HG03135 (cell line): ENCODE data around the gene NDUFS8.
"Not testable (repeated sequence)": the region's sequence is repeated elsewhere in the genome, so short reads cannot be mapped to it uniquely, and the experiment has no call there.

Experiments used
- ATAC-seq: cut with Tn5 transposase; IDR thresholded peaks from one replicate; pipeline ENCODE4 v1.9.1; 2021; ENCODE audit warnings: mild to moderate bottlenecking, moderate library complexity; ENCODE audit not compliant: unreplicated experiment

NDUFS8 gene

DNA sequence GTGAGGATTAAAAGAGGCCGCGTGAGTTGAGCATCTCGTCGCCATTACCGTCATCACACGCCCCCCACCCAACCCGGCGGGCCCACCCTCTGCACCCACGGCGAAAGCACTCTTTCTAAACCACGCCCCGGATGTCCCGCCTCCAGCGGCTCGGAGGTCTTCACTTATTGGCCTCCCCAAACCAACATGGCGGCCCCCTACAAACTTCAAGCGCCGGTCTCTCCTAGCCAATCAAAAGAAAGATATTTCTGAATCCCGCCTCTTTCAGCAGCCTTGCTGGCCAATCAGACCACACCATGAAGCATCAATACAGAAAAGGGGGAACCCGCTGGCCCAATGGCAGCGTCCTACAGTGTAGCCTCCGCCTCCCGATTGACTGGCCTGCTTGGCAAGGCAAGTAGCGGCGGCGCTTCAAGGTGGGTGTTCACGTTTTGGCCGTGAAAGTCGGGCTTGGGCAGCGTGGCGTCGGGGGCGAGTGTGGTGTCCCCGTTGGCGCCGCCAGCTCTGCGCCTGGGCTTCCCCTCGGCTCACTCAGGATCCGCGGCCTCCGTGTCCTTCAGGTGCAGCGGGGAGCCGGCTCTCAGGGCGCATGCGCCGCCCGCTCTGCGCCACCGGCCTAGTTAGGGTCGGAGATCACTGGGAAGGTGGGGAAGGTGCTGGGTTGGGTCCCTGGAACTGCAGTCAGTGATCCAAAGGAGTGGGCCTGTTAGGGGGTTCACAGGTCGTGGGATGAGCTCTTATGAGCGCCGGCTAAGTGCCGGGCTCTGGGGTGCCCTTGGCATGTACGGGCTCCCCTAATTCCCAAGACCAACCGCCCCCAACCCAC, at the start of gene NDUFS8:
Gene NDUFS8, plus strand, starts transcription at position 364 of the 826 bp plus-strand sequence. CDS start 1,471 bp downstream, outside the sequence.
- peak; percentile 88 for ATAC-seq

DNA sequence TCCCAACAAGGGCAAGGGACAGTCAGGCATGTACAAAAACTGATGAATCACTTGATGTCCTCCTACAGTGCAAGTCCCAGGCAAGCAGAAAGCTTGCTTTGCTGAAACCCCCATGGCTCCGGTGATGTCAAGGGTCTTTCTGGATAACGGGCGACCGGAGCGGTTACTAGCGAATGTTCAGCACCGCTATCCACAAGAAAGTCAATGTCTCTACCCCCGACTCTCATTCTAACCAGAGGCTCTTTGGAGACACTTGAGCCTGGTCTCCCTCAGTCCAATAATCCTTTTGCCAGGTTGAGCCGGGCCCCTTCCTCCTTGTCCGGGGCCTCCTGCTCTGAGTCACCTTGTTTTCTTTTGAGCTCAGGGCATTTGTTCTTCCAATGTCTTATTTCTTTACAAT, 49.3 kb upstream of the NDUFS8 start:
- ATAC-seq, result not testable (repeated sequence)

DNA sequence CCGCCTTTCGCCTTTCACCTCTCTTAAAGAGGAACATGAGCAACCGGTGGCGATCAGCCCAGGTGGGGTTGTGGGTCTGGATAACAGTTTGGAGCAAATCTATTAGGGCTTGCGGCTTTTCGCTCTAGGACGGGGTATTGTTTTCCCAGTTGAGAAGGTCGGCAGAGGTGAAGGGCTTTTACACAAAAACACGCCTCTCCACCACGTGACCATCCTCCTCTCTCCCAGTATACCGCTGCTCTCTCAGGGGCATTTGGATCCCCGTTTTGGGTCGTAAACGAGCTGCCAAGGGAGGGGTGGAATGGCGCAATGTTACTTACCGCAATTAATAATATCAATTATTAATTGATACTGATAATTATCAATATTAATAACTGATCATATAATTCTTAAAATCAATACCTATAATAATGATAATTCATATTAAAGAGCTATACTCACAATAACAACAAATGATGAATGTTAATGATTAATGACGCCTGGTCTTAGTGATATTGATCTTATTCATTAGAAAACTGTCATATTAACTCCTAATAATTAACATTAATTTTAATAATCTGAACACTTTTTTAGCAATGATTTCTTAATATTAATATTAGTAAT, 48.1 kb upstream of the NDUFS8 start:
- ATAC-seq, result not testable (repeated sequence)

DNA sequence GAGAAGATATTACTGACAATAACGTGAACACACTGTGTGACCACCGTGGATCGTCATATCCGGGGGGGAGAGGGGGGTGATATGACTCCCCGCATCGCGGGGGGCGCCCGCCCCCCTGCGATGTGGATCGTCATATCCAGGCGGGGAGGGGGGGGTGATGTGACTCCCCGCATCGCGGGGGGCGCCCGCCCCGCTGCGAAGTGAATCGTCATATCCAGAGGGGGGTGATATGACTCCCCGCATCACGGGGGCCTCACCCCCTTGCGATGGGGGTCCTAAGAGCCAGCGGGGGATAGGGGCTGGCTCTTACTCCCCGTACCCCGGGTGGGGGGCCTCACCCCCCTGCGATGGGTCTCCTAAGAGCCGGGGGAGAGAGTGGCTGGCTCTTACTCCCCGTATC, 46.5 kb upstream of the NDUFS8 start:
- no peak for ATAC-seq

DNA sequence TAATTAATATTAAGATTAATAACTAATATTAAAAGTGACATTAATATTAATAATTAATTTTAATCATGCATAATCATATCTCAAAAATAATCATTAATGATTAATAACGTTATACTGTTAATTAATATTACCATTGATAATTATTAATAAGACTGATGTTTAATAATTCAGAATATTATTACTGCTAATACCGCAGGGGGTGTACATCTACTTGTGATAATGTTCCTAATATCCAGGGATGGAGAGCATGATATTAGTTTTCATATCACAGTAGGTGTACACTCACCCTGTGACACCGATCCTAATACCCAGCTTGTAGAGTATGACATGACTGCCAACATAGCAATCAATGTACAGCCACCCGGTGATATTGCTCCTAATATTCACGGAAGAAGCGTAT, 45.2 kb upstream of the NDUFS8 start:
- not testable (repeated sequence) for ATAC-seq

DNA sequence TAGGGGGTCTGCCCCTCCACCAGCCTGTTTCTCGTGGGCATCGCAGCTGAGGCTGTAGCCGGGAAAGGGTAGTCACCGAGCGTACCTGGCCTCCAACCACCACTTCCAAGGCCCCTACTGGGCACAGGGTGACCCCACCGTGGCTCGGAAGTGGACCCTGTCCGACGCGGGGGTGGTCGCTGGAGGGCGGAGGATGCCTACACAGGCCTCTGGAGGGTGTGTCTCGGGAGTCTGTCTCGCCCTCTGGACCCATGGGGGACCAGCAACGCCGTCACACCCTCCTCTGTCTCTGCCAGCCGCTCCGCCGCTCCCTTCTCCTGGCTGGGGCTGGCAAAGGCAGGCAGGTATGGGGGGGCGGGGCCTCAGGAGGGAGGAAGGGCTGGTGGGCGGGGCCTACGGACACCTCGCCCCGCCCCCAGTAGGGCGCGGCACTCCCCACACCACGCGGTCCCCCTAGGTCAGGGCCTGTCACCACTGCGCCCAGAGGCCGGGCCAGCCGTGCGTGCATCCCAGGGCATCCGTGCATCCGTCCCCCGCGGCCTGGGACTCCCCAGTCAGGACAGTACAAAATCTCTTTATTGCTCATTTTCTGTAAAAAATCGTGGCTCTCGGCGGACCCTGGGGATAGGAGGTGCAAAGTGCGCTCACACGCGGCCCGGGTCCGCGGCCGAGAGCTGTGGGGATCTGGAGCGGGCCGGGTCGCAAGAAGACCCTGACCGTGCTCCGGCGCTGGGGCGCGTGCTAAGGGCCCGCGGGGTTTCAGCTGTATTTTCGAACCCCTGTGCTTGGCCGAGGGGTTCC, 39.7 kb upstream of the NDUFS8 start:
- not testable (repeated sequence) for ATAC-seq

DNA sequence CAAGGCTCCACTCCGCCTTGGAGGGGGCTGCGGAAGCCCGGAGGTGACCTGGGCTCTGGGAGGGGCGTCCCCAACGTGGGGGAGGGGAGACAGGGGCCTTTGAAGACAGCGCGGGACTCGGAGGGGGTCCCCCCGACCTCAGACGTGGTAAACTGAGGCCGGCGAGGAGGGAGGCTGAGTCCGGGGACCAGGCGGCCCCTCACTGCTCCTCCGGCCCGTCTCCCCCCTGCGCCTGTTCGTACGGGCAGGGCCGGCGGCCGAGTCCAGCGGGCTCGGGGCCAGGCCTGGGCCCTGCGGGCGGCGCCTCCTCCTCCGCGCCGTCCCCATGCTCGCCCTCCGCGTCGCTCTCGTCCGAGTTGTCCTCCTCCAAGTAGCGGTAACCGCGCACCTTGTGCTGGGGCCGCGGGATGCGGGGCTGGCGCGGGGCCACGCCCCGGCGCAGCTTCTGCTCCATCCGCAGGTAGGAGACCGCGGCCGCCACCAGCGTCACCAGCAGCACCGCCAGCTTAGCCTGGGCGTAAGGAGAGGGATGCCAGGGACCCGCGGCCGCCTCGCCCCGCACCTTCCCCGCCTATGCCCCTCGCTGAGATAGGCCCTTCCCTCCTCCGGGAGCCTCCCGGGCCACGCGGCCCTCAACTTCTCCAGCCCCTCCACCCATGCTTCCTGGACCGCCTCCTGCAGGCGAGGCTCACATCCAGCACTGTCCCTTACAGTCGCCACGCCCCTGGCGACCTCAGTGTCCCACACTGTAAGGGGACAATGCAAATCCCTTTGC, 38.9 kb upstream of the NDUFS8 start:
- not testable (repeated sequence) for ATAC-seq

DNA sequence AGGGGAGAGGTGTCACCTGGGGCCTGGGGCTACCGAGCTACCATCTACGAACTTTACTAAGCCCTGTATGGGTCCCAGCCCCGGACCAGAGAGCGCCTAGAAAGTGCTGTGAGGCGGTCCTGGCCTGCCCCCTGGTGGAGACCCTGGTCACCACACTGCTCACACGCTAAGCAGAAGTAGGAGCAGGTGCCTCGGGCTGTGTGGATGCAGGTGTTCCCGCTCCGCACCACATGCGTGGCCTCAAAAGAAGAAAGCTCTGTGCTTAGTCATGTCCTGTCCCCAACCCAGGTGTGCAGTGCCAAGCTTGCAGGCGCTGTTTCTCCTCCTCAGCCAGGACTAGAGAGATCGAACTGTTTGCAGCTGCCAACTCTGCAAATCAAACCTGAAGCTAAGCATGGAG, 36.7 kb upstream of the NDUFS8 start:
- not testable (repeated sequence) for ATAC-seq

DNA sequence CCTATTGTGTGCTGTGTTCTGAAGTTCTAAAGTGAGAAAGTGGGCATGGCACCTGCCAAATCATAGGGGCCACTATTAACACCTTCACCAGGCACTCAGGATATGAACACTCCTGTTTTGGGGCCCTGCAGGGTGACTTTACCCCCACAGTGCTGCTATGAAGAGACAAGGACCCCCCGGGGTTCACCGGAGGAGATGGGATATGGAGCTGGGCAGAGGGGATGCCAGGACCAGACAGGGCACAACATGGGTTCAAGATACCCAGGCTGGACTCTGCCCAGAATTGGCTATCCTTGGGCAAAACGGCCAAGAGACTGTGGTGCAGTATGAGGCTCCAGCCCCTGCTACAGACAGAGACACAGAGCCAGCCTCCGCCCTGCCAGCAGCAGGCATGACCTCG, 36.1 kb upstream of the NDUFS8 start:
- not testable (repeated sequence) for ATAC-seq

DNA sequence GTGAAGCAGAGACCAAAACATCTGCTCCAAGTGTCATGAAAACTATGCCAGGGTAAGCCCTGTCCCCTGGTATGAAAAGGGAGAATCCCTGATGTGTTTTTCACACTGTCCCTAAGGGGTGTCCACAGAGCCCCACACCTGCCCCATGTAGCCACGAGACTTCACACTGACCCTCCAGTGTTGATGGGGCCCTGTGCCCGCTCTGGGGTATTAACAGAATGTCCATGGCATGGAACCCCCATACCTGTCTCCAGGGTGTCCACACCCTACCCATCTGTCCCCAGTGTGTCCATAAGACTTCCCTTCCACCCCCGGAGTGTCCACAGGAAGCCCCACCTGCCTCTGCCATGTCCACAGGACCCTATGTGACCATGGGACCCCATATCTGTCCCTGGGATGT, 35.4 kb upstream of the NDUFS8 start:
- ATAC-seq, result not testable (repeated sequence)

DNA sequence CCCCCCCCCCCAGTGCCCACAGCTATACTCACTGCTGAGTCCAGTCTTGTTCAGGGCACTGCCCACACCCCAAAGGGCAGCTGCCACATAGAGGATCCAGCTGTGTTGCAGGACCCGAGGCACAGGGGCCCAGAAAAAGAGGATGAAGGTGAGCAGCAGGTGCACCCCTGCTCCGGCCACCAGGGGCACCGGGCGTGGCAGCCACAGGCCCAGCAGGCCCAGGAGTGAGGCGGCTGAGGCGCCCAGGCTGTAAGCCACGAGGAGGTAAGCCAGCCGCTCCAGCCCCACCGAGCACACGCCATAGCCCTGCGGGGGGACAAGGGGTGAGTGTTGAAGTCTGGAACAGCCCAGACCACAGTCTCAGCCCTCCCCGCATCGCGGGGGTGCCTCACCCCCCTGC, 34.9 kb upstream of the NDUFS8 start:
- ATAC-seq, result not testable (repeated sequence)

DNA sequence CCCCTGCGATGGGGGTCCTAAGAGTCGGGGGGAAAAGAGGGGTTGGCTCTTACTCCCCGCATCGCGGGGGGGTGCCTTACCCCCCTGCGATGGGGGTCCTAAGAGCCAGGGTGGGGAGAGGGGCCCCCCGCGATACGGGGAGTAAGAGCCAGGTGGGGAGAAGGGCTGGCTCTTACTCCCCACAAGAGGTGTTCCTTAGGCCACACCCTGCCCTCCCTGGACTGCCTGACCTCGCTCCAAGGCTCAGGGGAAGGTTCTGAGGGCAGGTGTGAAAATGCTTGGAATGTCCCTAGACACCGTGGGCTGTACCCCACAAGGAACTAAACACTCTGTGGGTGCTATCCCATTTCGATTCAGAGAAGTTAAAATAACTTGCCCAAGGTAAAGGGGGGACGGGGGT, 34.4 kb upstream of the NDUFS8 start:
- ATAC-seq, result no peak

DNA sequence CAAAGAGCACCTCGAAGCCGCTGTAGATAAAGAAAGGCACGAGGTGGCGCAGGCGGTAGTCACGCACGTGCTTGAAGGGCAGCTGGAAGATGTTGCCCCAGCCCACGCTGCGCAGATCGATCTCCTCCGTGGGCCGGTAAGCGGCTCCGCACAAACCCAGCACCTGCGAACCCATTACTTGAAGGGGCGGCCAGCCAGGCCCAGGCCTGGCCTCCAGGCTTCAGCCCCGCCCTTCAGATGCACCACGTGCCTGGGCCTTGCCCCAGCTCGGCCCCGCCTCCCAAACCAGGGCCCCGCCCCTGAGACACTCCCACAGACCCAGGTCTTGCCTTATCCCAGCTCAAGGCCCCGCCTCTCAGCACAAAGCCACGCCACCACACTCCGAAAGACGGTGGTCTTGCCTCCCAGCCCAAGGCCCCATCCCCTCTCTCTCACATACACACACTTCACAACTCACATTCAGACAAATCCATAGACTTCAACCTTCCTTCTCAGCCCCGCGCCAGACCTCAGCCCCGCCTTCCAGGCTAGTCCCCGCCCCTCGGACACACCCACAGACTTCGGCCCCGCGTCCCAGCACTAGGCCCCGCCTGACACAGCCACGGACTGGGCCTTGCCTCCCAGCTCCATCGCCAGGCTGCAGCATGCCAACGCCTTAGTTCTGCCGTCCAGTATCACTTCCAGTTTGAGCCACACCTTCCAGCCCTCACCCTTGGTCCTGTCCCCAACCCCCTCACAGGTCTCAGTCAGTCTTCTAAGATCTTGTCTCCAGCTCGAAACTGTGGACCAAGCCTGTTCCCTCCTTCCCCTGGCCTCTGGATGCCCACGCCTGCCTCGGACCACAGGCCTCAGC, 33.6 kb upstream of the NDUFS8 start:
- no peak for ATAC-seq

DNA sequence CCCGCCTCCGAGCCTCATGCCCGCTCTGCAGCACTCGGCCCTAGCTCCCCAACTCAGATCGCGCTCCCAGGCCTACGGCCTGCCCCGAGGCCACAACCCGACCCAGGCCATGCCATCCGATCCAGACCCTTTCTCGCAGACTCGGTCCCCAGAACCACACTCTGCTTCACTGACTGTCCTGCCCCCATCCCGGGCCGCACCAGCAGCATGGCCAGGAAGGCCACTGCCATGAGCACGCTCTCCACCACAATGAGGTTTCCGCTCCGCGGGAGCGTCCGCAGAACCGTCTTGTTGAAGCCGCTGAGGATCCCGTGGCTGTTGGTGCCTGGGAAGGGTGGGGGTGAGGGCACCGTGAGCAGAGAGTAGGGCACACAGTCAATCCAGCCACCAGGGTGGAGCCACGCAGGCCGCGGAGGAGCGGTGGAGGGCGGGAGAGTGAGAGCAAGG, 33.0 kb upstream of the NDUFS8 start:
- no peak for ATAC-seq

DNA sequence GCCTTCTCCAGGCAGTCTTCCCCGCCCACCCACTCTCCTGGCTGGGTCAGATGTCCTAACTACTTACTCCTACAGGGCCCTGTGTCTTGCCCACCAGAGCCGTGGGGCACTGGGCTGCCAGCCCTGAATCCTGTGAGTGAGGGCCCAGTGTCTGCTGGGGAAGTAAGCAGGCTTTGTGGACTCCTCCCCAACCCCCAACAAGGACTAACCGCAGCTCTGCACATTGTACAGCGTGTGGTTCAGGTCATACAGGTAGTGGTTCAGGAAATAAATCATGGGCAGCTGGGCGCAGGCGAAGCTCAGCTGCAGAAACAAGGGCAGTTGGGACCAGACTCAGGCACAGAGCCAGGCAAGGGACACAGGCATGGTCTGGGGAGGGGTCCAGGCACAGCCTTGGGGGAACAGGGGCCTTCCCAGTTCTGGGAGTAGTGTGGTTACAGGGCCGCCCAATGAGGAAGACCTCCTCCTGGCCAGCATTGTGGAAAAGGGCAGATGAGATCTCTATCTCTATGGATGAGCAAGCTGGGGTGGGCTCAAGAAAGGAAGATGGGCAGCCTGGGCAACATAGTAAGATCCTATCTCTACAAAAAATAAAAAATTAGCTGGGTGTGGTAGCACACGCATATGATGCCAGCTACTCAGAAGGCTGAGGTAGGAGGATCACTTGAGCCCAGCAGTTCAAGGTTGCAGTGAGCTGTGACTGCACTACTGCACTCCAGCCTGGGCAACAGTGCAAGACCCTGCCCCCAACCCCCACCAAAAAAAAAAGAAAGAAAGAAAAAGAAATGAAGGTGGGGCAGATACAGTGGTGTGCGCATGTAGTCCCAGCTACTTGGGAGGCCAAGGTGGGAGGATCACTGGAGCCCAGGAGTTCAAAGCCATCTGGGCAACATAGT, 32.1 kb upstream of the NDUFS8 start:
- no peak for ATAC-seq

DNA sequence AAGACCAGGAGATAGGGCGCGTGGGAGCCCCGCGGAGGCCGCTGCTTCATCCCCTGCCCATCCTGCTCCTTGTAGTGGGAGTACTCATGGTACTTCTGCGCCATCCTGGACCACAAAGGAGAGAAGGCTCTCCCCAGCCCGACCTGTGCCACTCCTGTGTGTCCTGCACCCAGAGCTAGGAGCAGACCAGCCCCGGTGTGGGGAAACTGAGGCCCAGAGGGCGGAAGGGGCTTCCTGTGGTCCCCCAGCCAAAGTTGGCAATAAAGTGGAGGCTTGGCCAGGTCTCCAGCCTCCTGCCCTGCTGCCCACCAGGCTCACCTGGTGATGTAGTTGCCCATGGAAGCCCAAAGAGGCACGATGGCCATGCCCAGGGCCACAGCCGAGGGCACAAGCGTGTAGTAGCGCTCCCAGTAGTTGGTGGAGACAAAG, 31.3 kb upstream of the NDUFS8 start:
- ATAC-seq, result no peak

DNA sequence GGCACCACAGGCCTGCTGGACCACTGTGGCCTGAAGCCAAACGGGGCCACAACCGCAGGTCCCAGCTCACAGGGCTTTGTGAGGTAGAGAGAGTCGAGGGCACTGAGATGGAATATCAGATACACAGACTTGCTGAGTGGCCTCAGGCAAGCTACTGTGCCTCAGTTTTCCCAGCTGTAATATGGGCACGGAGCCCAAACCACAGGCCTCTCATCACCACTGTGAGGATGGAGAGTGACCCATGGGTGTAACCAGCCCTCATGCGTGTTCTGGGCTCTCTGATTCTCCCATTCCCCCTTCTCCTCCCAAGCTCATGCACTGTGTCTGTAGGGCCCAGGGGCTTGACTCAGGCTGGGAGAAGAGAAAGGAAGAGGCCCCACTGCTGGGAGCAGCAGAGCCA, 30.8 kb upstream of the NDUFS8 start:
- ATAC-seq, result no peak

DNA sequence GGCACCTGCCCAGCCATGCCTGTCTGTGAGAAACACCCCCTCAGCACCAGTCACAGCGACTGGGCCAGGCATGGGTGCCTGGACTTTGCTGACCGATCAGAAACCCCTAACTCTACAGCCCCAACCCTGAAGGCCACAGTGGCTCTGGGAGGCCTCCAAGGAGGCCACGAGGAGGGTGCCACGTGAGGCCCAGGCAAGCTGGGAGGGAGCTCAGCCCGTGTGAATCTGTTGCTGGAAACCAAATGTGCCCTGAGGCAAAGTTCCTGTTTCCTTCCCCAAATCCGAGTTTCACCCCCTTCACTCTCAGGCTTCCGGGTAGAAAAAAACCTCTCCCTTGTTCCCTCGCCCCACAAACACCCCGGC, 27.9 kb upstream of the NDUFS8 start:
- ATAC-seq, result peak; percentile 19
